ENCODE measurements around the gene NLRP6. TPM values are rescaled to one million over a fixed set of nuclear protein-coding genes. Genes with fewer than 3 reads are reported as not detected.

Gene NLRP6
- total RNA-seq, 1 experiment from 2014 or later = not detected

- H3K56ac ChIP-seq (ENCODE audit: insufficient read length, low read depth, low read length) = no peak overlapping the region
- no peak overlapping the region for H4K8ac ChIP-seq (replicated peaks; ENCODE audit: insufficient read length, low read depth, low read length)
- H3K23ac ChIP-seq (ENCODE audit: insufficient read length, low read depth, low read length) = no peak overlapping the region
- no peak overlapping the region for H3K18ac ChIP-seq (ENCODE audit: insufficient read length, low read depth, low read length)
- no peaks in the 10 kb centered on the region for H3K36me3 Mint-ChIP-seq (ENCODE audit: insufficient read depth in 1 of 3, low read depth in 3 of 3)
- no peak overlapping the region for H4K5ac ChIP-seq (ENCODE audit: insufficient read length, low read depth, low read length)
- no peak for DNase-seq
- H3K9ac ChIP-seq (ENCODE audit: extremely low read depth, insufficient read length, low read length) = no peak overlapping the region
- no peaks in the 10 kb centered on the region for H3K4me1 ChIP-seq (ENCODE audit: insufficient read depth, low read length)
- H3K79me1 ChIP-seq (ENCODE audit: insufficient read depth, low read depth, low read length, poor library complexity, severe bottlenecking) = no peaks in the 10 kb centered on the region
- H2BK120ac ChIP-seq (ENCODE audit: low read depth, low read length, poor library complexity, severe bottlenecking) = no peak overlapping the region
- no peaks in the 10 kb centered on the region for H3K23me2 ChIP-seq (ENCODE audit: insufficient read length, low read depth, low read length, poor library complexity, severe bottlenecking)
- no peak overlapping the region for H4K91ac ChIP-seq (ENCODE audit: insufficient read length, low read depth, low read length)
- H3K4ac ChIP-seq (ENCODE audit: low read depth, low read length) = no peak overlapping the region
- no peaks in the 10 kb centered on the region for H3K27me3 ChIP-seq (ENCODE audit: insufficient read depth, low read length)
- H3K79me2 ChIP-seq (ENCODE audit: insufficient read depth, low read length) = no peaks in the 10 kb centered on the region
- no peak overlapping the region for H3K27ac ChIP-seq (ENCODE audit: insufficient read length, low read depth, low read length)
- H3K9me3 Mint-ChIP-seq = peaks cover 13 to 18% of the 10 kb centered on the region in 2 experiments
- H3K4me1 Mint-ChIP-seq = no peaks in the 10 kb centered on the region
- no peak for TF ChIP-seq CTCF (conservative IDR thresholded peaks at IDR 0.05)
- peaks cover 4% of the 10 kb centered on the region for H3K27me3 Mint-ChIP-seq (ENCODE audit: low read depth)
- no peak overlapping the region for H3T11ph ChIP-seq (ENCODE audit: low read length)
- H3K4me2 ChIP-seq (ENCODE audit: insufficient read depth, insufficient read length, low read length) = no peak overlapping the region
- no peaks in the 10 kb centered on the region for H4K20me1 ChIP-seq (ENCODE audit: control insufficient read depth, insufficient read depth, insufficient read length)
- no peak overlapping the region for H2BK5ac ChIP-seq (ENCODE audit: insufficient read length, low read length)
- H3K27ac Mint-ChIP-seq = no peak overlapping the region
- H2AFZ ChIP-seq (ENCODE audit: low read length) = no peak overlapping the region
- no CpG with 5 or more reads among the region's 10 CpGs for WGBS (ENCODE audit: extremely low coverage, insufficient read length, low lambda C conversion rate)
- no peak overlapping the region for H3K14ac ChIP-seq (ENCODE audit: insufficient read depth, low read length)
- no peak overlapping the region for H2AK5ac ChIP-seq (ENCODE audit: insufficient read length, low read length)
- no peak overlapping the region for H2BK15ac ChIP-seq (ENCODE audit: low read depth, low read length)
- H2BK12ac ChIP-seq (ENCODE audit: insufficient read length, low read depth, low read length) = no peak overlapping the region
- no peak overlapping the region for H3K4me3 Mint-ChIP-seq
- no peaks in the 10 kb centered on the region for H3K9me3 ChIP-seq (ENCODE audit: control insufficient read depth, low read depth, low read length)
- no peak overlapping the region for H2BK20ac ChIP-seq (ENCODE audit: low read depth, low read length, poor library complexity, severe bottlenecking)
Measured at GRCh38 chr11:259413-259812, 18.8 kb upstream of the NLRP6 start.

Data from H9 (cell line).